ENCODE results near the gene RAF1. TPM values are rescaled to one million over a fixed set of nuclear protein-coding genes. Genes with fewer than 3 reads are reported as not detected.

The RAF1 gene
- total RNA-seq, 2 experiments from 2014 or later = 71.1 to 74.9 TPM

DNA sequence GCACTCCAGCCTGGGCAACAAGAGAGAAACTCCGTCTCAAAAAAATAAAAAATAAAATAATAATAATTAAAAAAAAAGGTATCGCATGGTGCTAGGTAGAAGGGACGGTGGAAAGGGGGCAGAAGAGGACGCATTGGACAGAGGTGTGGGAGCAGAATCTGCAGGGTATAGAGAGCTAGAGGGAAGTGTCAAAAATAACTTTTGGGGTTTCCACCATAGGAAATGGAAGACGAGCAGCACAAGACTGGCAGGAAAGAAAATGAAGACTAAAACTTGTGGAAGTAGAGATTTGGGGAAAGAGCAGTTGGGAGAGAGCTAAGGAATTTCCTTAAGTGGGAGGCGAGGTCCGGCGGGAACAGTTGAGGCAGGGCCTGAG, 107.6 kb downstream of the RAF1 start:
- CTCF ChIA-PET = interaction anchor here (0.9 kb wide), 1 partner anchor 22 kb away, joined by 3 read pairs; no protein-coding TSS in a partner anchor
- Mint-ChIP-seq H3K27ac (peak overlapping the region; percentile 62), H3K9me3 (no peaks in the 10 kb centered on the region), H3K4me3 (peak overlapping the region; percentile 74), H3K36me3 (ENCODE audit: low read depth) (peaks cover 3% of the 10 kb centered on the region), H3K27me3 (peaks cover 19% of the 10 kb centered on the region), H3K4me1 (ENCODE audit: low read depth) (peaks cover 43% of the 10 kb centered on the region)
- POLR2A ChIA-PET = interaction anchor here (0.9 to 1.4 kb wide), 3 partner anchors 11 to 64 kb away, joined by 3 to 8 read pairs (median 3); partner anchors contain the start of gene MKRN2OS
- intact Hi-C loops (cut with micrococcal nuclease) = no loop called here
- ATAC-seq (no peak), DNase-seq (no peak)
- TF ChIP-seq, protein P1, sequence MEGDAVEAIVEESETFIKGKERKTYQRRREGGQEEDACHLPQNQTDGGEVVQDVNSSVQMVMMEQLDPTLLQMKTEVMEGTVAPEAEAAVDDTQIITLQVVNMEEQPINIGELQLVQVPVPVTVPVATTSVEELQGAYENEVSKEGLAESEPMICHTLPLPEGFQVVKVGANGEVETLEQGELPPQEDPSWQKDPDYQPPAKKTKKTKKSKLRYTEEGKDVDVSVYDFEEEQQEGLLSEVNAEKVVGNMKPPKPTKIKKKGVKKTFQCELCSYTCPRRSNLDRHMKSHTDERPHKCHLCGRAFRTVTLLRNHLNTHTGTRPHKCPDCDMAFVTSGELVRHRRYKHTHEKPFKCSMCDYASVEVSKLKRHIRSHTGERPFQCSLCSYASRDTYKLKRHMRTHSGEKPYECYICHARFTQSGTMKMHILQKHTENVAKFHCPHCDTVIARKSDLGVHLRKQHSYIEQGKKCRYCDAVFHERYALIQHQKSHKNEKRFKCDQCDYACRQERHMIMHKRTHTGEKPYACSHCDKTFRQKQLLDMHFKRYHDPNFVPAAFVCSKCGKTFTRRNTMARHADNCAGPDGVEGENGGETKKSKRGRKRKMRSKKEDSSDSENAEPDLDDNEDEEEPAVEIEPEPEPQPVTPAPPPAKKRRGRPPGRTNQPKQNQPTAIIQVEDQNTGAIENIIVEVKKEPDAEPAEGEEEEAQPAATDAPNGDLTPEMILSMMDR (IDR thresholded peaks at IDR 0.05) = no peak

DNA sequence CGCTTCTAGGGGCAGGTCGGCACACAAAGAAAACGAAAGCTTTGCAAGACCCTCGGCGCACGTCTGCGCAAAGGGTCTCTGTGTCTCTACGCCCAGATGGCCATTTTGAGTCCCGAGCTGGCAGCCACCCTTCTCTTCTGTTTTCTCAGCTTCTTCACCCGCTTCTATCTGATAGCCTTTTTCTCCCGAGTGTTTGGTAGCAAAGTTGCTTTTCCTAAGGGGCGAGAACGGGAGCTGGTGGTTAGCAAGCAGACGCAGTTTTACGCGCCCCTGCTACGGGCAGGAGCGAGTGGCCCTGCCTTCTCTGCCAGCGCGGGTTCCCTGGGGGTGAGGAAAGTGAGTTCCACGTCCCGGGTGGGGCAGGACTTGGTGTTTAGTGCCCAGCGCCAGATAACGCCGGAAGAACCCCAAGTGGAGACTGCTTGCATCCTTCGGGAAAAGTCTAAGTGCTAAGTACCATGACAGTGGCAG, 110.0 kb downstream of the RAF1 start:
- H3K36me3 Mint-ChIP-seq (ENCODE audit: low read depth) = no peaks in the 10 kb centered on the region
- H3K9me3 Mint-ChIP-seq = no peaks in the 10 kb centered on the region
- intact Hi-C loops (cut with micrococcal nuclease) = no loop called here
- peak overlapping the region; percentile 84 for H3K4me3 Mint-ChIP-seq
- TF ChIP-seq, protein P1 (IDR thresholded peaks at IDR 0.05) = no peak
- ChIA-PET POLR2A (interaction anchor here (1.0 to 1.1 kb wide), 2 partner anchors 9 to 11 kb away, joined by 3 read pairs; no protein-coding TSS in a partner anchor), CTCF (interaction anchor here (1.0 to 2.1 kb wide), 3 partner anchors 8 to 13 kb away, joined by 3 to 5 read pairs (median 4); no protein-coding TSS in a partner anchor)
- peaks cover 19% of the 10 kb centered on the region for H3K4me1 Mint-ChIP-seq (ENCODE audit: low read depth)
- ATAC-seq (no peak), DNase-seq (peak; percentile 21)
- H3K27ac Mint-ChIP-seq = no peak overlapping the region
- H3K27me3 Mint-ChIP-seq = peaks cover 19% of the 10 kb centered on the region

DNA sequence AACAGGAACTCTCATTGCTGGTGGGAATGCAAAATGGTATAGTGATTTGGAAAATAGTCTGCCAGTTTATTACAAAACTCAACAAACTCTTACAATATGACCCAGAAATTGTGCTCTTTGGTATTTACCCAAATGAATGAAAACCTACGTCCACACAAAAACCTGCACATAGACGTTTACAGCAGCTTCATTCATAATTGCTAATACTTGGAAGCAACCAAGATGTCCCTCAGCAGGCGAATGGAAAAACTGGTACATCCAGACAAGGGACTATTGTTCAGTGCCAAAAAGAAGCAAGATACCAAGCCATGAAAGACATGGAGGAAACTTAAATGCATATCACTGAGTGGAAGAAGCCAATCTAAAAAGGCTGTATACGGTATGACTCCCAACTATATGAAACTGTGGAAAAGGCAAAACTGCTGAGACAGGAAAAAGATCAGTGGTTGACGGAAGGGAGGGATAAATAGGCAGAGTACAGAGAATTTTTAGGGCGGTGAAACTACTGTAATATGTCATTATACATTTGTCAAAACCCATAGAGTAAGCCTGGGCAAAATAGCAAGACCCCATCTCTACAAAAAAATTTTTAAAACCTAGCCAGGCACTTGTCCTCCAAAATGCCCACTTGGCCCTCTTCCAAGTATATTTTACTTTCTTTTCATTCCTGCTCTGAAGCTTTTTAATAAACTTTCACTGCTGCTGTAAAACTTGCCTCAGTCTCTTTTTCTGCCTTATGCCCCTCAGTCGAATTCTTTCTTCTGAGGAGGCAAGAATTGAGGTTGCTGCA, 113.8 kb downstream of the RAF1 start:
- ChIA-PET POLR2A (interaction anchor here (1.1 kb wide), 1 partner anchor 11 kb away, joined by 4 read pairs; no protein-coding TSS in a partner anchor), CTCF (no interaction called here)
- Mint-ChIP-seq H3K4me3 (no peak overlapping the region), H3K4me1 (ENCODE audit: low read depth) (peaks cover 3% of the 10 kb centered on the region), H3K27me3 (peaks cover 13% of the 10 kb centered on the region), H3K27ac (no peak overlapping the region), H3K36me3 (ENCODE audit: low read depth) (no peaks in the 10 kb centered on the region), H3K9me3 (no peaks in the 10 kb centered on the region)
- TF ChIP-seq, protein P1 (IDR thresholded peaks at IDR 0.05) = no peak
- ATAC-seq (no peak), DNase-seq (no peak)
- intact Hi-C loops (cut with micrococcal nuclease) = no loop called here

DNA sequence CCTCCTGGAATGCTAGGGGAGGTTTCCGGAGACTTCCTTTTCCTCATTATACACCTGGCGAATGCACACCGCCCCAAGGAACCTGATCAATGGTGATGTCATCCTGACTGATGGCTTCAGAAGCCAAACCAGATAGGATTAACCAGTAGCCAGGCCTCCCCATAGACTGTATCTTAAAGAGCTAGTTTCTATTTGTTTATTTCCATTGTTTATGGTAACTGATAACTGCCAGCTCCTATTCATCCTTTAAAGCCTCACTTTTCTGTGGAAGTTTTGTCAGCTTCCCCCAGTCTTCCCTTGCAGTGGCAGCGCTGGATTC, 118.5 kb downstream of the RAF1 start, which contains the start of gene MKRN2OS:
Gene MKRN2OS (minus strand): TSS at position 27 of the 319 bp plus-strand sequence. CDS start 35 bp downstream, outside the sequence.
- TF ChIP-seq, protein P1 (IDR thresholded peaks at IDR 0.05) = no peak
- no peaks in the 10 kb centered on the region for H3K27me3 Mint-ChIP-seq
- DNase-seq = no peak
- H3K4me3 Mint-ChIP-seq = no peak within 1 kb of the TSS
- intact Hi-C loops (cut with micrococcal nuclease) = no loop called here
- H3K36me3 Mint-ChIP-seq (ENCODE audit: low read depth) = no peaks in the 10 kb centered on the region
- peaks cover 7% of the 10 kb centered on the region for H3K4me1 Mint-ChIP-seq (ENCODE audit: low read depth)
- H3K27ac Mint-ChIP-seq = no peak within 1 kb of the TSS
- ATAC-seq = no peak
- H3K9me3 Mint-ChIP-seq = no peaks in the 10 kb centered on the region
- CTCF ChIA-PET = no interaction called here
- POLR2A ChIA-PET = interaction anchor here (1.2 to 1.3 kb wide), 2 partner anchors 11 to 13 kb away, joined by 3 to 8 read pairs; no protein-coding TSS in a partner anchor

Data from activated CD8-positive, alpha-beta T cell treated with anti-CD3 and anti-CD28 coated beads for 36 hours (primary cell).